DOHH2 (cell line): ENCODE data around the gene MFAP4.
A peak's percentile ranks its signal among the peaks of the same experiment; 100 is the strongest.

Experiments
- H3F3A ChIP-seq: fragments of 200-600 bp; sonication (generic), shearing (Covaris generic); 2 replicates; pipeline ENCODE4 v1.6.0; 2016; ENCODE audit warnings: antibody characterized with exemption, mild to moderate bottlenecking; ENCODE audit not compliant: control insufficient read depth, insufficient read depth
- H3K27ac ChIP-seq: fragments of 200-600 bp; sonication (generic); 2 replicates; pipeline ENCODE4 v1.5.1; 2014; ENCODE audit warnings: low read depth, mild to moderate bottlenecking, low read length, moderate library complexity
- H3K27me3 ChIP-seq: fragments of 200-600 bp; sonication (generic); 2 replicates; pipeline ENCODE4 v1.6.1; 2014; ENCODE audit warnings: mild to moderate bottlenecking, low read length, mixed read lengths; ENCODE audit not compliant: control insufficient read depth
- H3K36me3 ChIP-seq: fragments of 200-600 bp; sonication (generic); 2 replicates; pipeline ENCODE4 v1.6.1; 2014; ENCODE audit warnings: mild to moderate bottlenecking, low read length, moderate library complexity, mixed read lengths; ENCODE audit not compliant: control insufficient read depth
- H3K4me1 ChIP-seq: fragments of 200-600 bp; sonication (generic); 2 replicates; pipeline ENCODE4 v1.6.1; 2014; ENCODE audit warnings: mild to moderate bottlenecking, low read length, mixed read lengths; ENCODE audit not compliant: control insufficient read depth
- H3K4me2 ChIP-seq: fragments of 200-600 bp; sonication (generic); 2 replicates; pipeline ENCODE4 v1.6.0; 2014; ENCODE audit warnings: mild to moderate bottlenecking, low read length, moderate library complexity
- H3K4me3 ChIP-seq: fragments of 200-600 bp; sonication (generic); 2 replicates; pipeline ENCODE4 v1.5.1; 2014; ENCODE audit warnings: mild to moderate bottlenecking, low read length, mixed read lengths
- H3K79me2 ChIP-seq: fragments of 200-600 bp; sonication (generic); 2 replicates; pipeline ENCODE4 v1.6.1; 2014; ENCODE audit warnings: mild to moderate bottlenecking, low read length, mixed read lengths; ENCODE audit not compliant: control insufficient read depth
- H3K9me2 ChIP-seq: fragments of 200-600 bp; sonication (generic); replicated peaks from 2 replicates; pipeline ENCODE4 v1.6.1; 2014; ENCODE audit warnings: mild to moderate bottlenecking, low read length, mixed read lengths; ENCODE audit not compliant: control insufficient read depth
- H3K9me3 ChIP-seq: fragments of 200-600 bp; sonication (generic); 2 replicates; pipeline ENCODE4 v1.6.1; 2014; ENCODE audit warnings: antibody characterized with exemption, low read length, mixed read lengths; ENCODE audit not compliant: control insufficient read depth, insufficient read depth
- H4K20me1 ChIP-seq: fragments of 200-600 bp; sonication (generic); 2 replicates; pipeline ENCODE4 v1.6.0; 2014; ENCODE audit warnings: low read depth, mild to moderate bottlenecking, antibody characterized with exemption, low read length, moderate library complexity; ENCODE audit not compliant: control insufficient read depth, insufficient read depth
- CTCF ChIP-seq: fragments of 200-600 bp; sonication (generic); IDR thresholded peaks from one replicate; pipeline ENCODE4 v1.5.1; 2014; ENCODE audit warnings: antibody characterized with exemption, mild to moderate bottlenecking, low read depth, low read length; ENCODE audit not compliant: poor library complexity, severe bottlenecking
- EZH2phosphoT487 ChIP-seq: fragments of 200-600 bp; sonication (generic); IDR thresholded peaks from 2 replicates; pipeline ENCODE4 v1.6.1; 2017; ENCODE audit warnings: borderline replicate concordance, mild to moderate bottlenecking, antibody characterized with exemption, low read length, moderate library complexity, mixed read lengths

Gene MFAP4

DNA sequence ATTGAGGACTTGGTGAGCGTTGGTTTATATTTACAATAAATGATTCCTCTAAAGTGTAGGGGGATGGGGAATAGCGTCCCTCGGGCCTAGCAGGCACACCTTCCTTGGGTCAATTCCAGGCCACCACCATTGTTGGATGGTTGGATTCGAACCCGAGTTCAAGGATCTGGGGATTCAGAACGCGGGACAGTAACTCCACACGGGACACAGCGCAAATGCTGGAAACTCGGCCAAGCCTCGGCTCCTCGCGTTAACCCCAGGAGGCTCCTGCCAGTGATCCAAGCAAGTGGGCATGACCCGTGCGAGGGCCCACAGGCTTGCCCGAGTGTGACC is 25.1 kb downstream of the MFAP4 start:
- Histone ChIP-seq H3K27me3 (peaks cover 12% of the 10 kb centered on the region), H3F3A (no peaks in the 10 kb centered on the region), H3K4me3 (peak overlapping the region; percentile 89), H3K36me3 (no peaks in the 10 kb centered on the region), H3K79me2 (no peaks in the 10 kb centered on the region), H3K27ac (no peak overlapping the region), H4K20me1 (no peaks in the 10 kb centered on the region), H3K4me1 (peaks cover 13% of the 10 kb centered on the region), H3K4me2 (peak overlapping the region; percentile 71), H3K9me2 (no peaks in the 10 kb centered on the region), H3K9me3 (no peaks in the 10 kb centered on the region)
- TF ChIP-seq CTCF: no peak
- TF ChIP-seq EZH2phosphoT487: no peak

DNA sequence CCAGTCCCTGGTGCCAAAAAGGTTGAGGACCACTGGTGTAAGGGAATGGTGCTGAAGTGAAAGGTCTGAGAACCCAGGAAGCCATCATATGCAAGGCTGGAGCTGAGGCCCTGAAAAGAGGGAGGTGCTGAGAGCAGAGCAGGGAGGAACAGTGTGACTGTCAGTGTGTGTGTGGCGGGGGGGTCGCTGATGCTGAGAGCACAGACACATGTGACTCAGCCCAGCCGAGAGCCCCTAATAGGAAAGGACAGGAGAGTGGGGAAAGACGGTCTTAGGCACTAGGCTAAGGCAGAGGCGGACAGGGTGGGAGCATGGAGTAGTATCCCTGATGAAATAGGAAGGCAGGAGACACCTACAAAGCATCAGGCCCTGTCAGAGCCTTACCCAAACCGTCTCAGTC is 25.7 kb downstream of the MFAP4 start:
- Histone ChIP-seq H3K9me2 (no peaks in the 10 kb centered on the region), H3K4me2 (no peak overlapping the region), H4K20me1 (no peaks in the 10 kb centered on the region), H3K36me3 (no peaks in the 10 kb centered on the region), H3K27ac (no peak overlapping the region), H3K79me2 (no peaks in the 10 kb centered on the region), H3K4me1 (peaks cover 13% of the 10 kb centered on the region), H3F3A (no peaks in the 10 kb centered on the region), H3K27me3 (peaks cover 12% of the 10 kb centered on the region), H3K4me3 (no peak overlapping the region), H3K9me3 (no peaks in the 10 kb centered on the region)
- TF ChIP-seq CTCF: no peak
- no peak for TF ChIP-seq EZH2phosphoT487

DNA sequence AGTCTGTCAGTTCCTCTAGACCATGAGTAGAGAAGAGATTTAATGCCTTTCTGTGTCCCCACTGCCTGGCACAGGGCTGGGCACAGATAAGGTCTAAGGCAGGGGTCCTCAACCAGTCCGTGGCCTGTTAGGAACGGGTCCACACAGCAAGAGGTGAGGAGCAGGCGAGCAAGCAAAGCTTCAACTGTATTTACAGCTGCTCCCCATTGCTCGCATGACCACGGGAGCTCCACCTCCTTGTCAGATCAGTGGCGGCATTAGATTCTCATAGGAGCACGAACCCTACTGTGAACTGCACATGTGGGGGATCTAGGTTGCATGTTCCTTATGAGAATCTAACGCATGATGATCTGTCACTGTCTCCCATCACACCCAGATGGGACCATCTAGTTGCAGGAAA is 26.2 kb downstream of the MFAP4 start:
- TF ChIP-seq CTCF (no peak), EZH2phosphoT487 (no peak)
- no peak overlapping the region for H3K4me2 ChIP-seq
- H3K27me3 ChIP-seq: peaks cover 12% of the 10 kb centered on the region
- H3K27ac ChIP-seq: no peak overlapping the region
- no peaks in the 10 kb centered on the region for H3K9me2 ChIP-seq
- peaks cover 13% of the 10 kb centered on the region for H3K4me1 ChIP-seq
- H3K79me2 ChIP-seq: no peaks in the 10 kb centered on the region
- no peaks in the 10 kb centered on the region for H3F3A ChIP-seq
- H4K20me1 ChIP-seq: no peaks in the 10 kb centered on the region
- H3K36me3 ChIP-seq: no peaks in the 10 kb centered on the region
- no peak overlapping the region for H3K4me3 ChIP-seq
- no peaks in the 10 kb centered on the region for H3K9me3 ChIP-seq

DNA sequence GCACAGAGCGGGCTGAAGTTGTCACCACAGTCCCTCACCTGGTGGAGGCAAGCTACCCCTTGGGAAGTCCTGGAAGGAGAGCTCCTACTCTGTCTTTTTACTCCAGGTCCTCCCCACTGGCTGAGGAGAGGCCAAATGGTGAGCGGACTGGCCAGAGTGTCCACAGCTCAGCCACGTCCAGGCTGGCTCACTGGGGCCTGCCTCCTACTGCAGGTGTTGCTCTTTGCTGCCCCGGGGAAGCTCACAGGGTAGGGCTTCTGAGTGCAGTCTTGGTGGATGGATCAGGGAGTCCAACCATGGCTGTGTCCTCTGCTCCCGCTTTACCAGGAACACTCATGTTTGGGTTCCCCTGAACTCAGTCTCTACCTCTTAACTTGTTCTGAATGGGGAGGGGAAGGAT is 27.1 kb downstream of the MFAP4 start:
- Histone ChIP-seq H3K27ac (no peak overlapping the region), H3K4me1 (peaks cover 13% of the 10 kb centered on the region), H3K4me3 (no peak overlapping the region), H3K36me3 (no peaks in the 10 kb centered on the region), H3K79me2 (no peaks in the 10 kb centered on the region), H3K9me3 (no peaks in the 10 kb centered on the region), H3F3A (no peaks in the 10 kb centered on the region), H3K9me2 (no peaks in the 10 kb centered on the region), H3K27me3 (peaks cover 12% of the 10 kb centered on the region), H3K4me2 (no peak overlapping the region), H4K20me1 (no peaks in the 10 kb centered on the region)
- TF ChIP-seq EZH2phosphoT487 (no peak), CTCF (no peak)
